HFFc6 (cell line): ENCODE results near the gene SH3PXD2A. TPM values are rescaled to one million over a fixed set of nuclear protein-coding genes. Genes with fewer than 3 reads are reported as not detected.

Experiments used
- DNase-seq: peaks from one replicate; pipeline ENCODE4 v3.0.0-alpha.2; 2018
- H3K27ac Mint-ChIP-seq: 2 replicates; pipeline ENCODE4 v1.8.0; 2020; ENCODE audit warnings: mild to moderate bottlenecking, mixed read lengths
- H3K27me3 Mint-ChIP-seq: 2 replicates; pipeline ENCODE4 v1.8.0; 2021; ENCODE audit warnings: mild to moderate bottlenecking, moderate library complexity, mixed read lengths; ENCODE audit not compliant: insufficient read depth
- H3K36me3 Mint-ChIP-seq: 2 replicates; pipeline ENCODE4 v1.8.0; 2021; ENCODE audit warnings: low read depth, mixed read lengths
- H3K4me1 Mint-ChIP-seq: 2 replicates; pipeline ENCODE4 v1.8.0; 2020; ENCODE audit warnings: low read depth, mixed read lengths
- H3K4me3 Mint-ChIP-seq: 2 replicates; pipeline ENCODE4 v1.8.0; 2020; ENCODE audit warnings: mild to moderate bottlenecking, moderate library complexity, mixed read lengths
- H3K9me3 Mint-ChIP-seq: 2 replicates; pipeline ENCODE4 v1.8.0; 2020; ENCODE audit warnings: mild to moderate bottlenecking, mixed read lengths
- CTCF ChIP-seq: fragments of 200-600 bp; sonication (generic); IDR thresholded peaks from 2 replicates; pipeline ENCODE4 v1.5.0; 2021; ENCODE audit warnings: antibody characterized with exemption, mild to moderate bottlenecking
- total RNA-seq, 6 experiments: library from RNA; stranded (reverse); fragmentation: NEBNext Ultra II Directional; extraction: Animal tissue kit (Norgen Biotek cat#: 25700); gene quantifications; 2 replicates in 1 of 6; 3 replicates in 5 of 6; pipeline ENCODE4 v1.2.3, GENCODE V29; 2021

The SH3PXD2A gene
- total RNA-seq, 6 experiments from 2014 or later, result 75.5 to 113 (median 81.1) TPM

- Mint-ChIP-seq H3K4me1 (peaks cover 46% of the 10 kb centered on the region), H3K27me3 (no peaks in the 10 kb centered on the region; the same call in 1 of the 2 replicates), H3K9me3 (no peaks in the 10 kb centered on the region), H3K36me3 (peaks cover 27% of the 10 kb centered on the region), H3K27ac (peak overlapping the region; percentile 10), H3K4me3 (no peak overlapping the region)
- DNase-seq, result no peak
- TF ChIP-seq CTCF, result no peak
Observed at GRCh38 chr10:103799341-103799740, 56.0 kb downstream of the SH3PXD2A start.

GRCh38 chr10:103798511-103798910 is 56.9 kb downstream of the SH3PXD2A start:
- no peak overlapping the region for H3K4me3 Mint-ChIP-seq
- no peaks in the 10 kb centered on the region for H3K9me3 Mint-ChIP-seq
- DNase-seq, result no peak
- no peak overlapping the region for H3K27ac Mint-ChIP-seq
- H3K4me1 Mint-ChIP-seq, result peaks cover 38% of the 10 kb centered on the region
- H3K27me3 Mint-ChIP-seq, result no peaks in the 10 kb centered on the region; the same call in 1 of the 2 replicates
- TF ChIP-seq CTCF, result no peak
- peaks cover 27% of the 10 kb centered on the region for H3K36me3 Mint-ChIP-seq

- Mint-ChIP-seq H3K4me1 (peaks cover 44% of the 10 kb centered on the region), H3K27ac (no peak overlapping the region), H3K4me3 (no peak overlapping the region), H3K27me3 (no peaks in the 10 kb centered on the region; the same call in 1 of the 2 replicates), H3K9me3 (no peaks in the 10 kb centered on the region), H3K36me3 (peaks cover 27% of the 10 kb centered on the region)
- TF ChIP-seq CTCF, result no peak
- DNase-seq, result no peak
Observed at GRCh38 chr10:103797857-103798256, 57.5 kb downstream of the SH3PXD2A start.

GRCh38 chr10:103795634-103796270 is 59.6 kb downstream of the SH3PXD2A start:
- Mint-ChIP-seq H3K27ac (no peak overlapping the region), H3K4me3 (no peak overlapping the region), H3K36me3 (peaks cover 23% of the 10 kb centered on the region), H3K27me3 (peaks cover 2% of the 10 kb centered on the region; the same call in 1 of the 2 replicates), H3K9me3 (no peaks in the 10 kb centered on the region), H3K4me1 (peaks cover 42% of the 10 kb centered on the region)
- TF ChIP-seq CTCF, result no peak
- DNase-seq, result no peak

- DNase-seq, result no peak
- TF ChIP-seq CTCF, result no peak
- Mint-ChIP-seq H3K27ac (no peak overlapping the region), H3K4me1 (peaks cover 35% of the 10 kb centered on the region), H3K9me3 (no peaks in the 10 kb centered on the region), H3K36me3 (peaks cover 15% of the 10 kb centered on the region), H3K4me3 (no peak overlapping the region), H3K27me3 (peaks cover 2% of the 10 kb centered on the region; the same call in 1 of the 2 replicates)
Observed at GRCh38 chr10:103794996-103795395, 60.4 kb downstream of the SH3PXD2A start.
